Measurements from ENCODE around the gene ATG5.

DNA sequence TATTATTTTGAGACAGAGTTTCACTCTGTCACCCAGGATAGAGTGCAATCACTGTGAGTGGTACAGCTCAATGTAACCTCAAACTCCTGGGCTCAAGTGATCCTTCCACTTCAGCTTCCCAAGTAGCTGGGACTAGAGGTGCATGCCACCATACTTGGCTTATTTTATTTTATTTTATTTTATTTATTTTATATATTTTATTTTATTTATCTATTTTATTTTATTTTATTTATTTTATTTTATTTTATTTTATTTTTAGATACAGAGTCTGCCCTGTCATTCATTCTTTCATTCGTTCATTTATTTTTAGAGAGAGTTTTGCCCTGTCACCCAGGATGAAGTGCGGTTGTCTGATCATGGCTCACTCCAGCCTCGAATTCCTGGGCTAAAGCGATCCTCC, 35.5 kb downstream of the ATG5 start:
- TF ChIP-seq ZNF274 (IDR thresholded peaks at IDR 0.05; ENCODE audit: low read depth, low read length) (no peak), YY1 (IDR thresholded peaks at IDR 0.05; ENCODE audit: insufficient read depth, insufficient read length) (no peak)

All from NT2/D1 (cell line).